HepG2 (cell line): Measurements from ENCODE around the gene NES. TPM values are rescaled to one million over a fixed set of nuclear protein-coding genes. Genes with fewer than 3 reads are reported as not detected.

ENCODE experiments used
- ARHGAP35 ChIP-seq: sonication (generic); formaldehyde crosslinking; IDR thresholded peaks from 2 replicates; pipeline ENCODE4 v1.9.0; 2022; ENCODE audit warnings: mild to moderate bottlenecking, inconsistent platforms, moderate library complexity, missing genetic modification reagents, borderline replicate concordance
- ATM ChIP-seq: fragments of 450-650 bp; IDR thresholded peaks from 2 replicates; pipeline ENCODE4 v1.7.1; 2017; ENCODE audit warnings: mild to moderate bottlenecking, borderline replicate concordance
- BORCS8-MEF2B ChIP-seq: sonication (generic); formaldehyde crosslinking; IDR thresholded peaks from 2 replicates; pipeline ENCODE4 v1.8.0; 2022; ENCODE audit warnings: mild to moderate bottlenecking, missing genetic modification reagents
- GMEB2 ChIP-seq: IDR thresholded peaks from 2 replicates; pipeline ENCODE4 v1.6.1; 2016; ENCODE audit warnings: missing biosample characterization, missing genetic modification reagents, low read depth
- HDAC6 ChIP-seq: fragments of 200-600 bp; sonication (generic); IDR thresholded peaks from 2 replicates; pipeline ENCODE4 v1.7.0; 2017; ENCODE audit warnings: mild to moderate bottlenecking, antibody characterized with exemption, low read length, low read depth
- HNF4G ChIP-seq, 2 experiments: sonication (generic) in 1 of 2; formaldehyde crosslinking in 1 of 2; IDR thresholded peaks; 2 replicates each; pipeline versions ENCODE4 v1.4.0 to v1.6.1; 2011 to 2020; ENCODE audit warnings: borderline replicate concordance in 2 of 2, low read depth in 2 of 2, mild to moderate bottlenecking in 2 of 2, low read length in 1 of 2, missing genetic modification reagents in 1 of 2, moderate library complexity in 1 of 2
- HNRNPUL1 ChIP-seq: fragments of 200-400 bp; formaldehyde crosslinking; IDR thresholded peaks from 2 replicates; pipeline ENCODE4 v1.6.1; 2017; ENCODE audit warnings: low read depth, mild to moderate bottlenecking, low read length, moderate library complexity
- MAFF ChIP-seq: IDR thresholded peaks from 2 replicates; pipeline ENCODE4 v1.6.1; 2011; ENCODE audit warnings: low read depth, low read length, improper control_type of control experiment
- TCF7 ChIP-seq: sonication (generic); IDR thresholded peaks from 2 replicates; pipeline ENCODE4 v1.6.1; 2016; ENCODE audit warnings: antibody characterized with exemption, low read depth
- ZNF234 ChIP-seq: sonication (generic); formaldehyde crosslinking; conservative IDR thresholded peaks from 2 replicates; pipeline ENCODE4 v1.5.1; 2020; ENCODE audit warnings: mild to moderate bottlenecking, missing genetic modification reagents
- ZNF780A ChIP-seq: sonication (generic); formaldehyde crosslinking; IDR thresholded peaks from 2 replicates; pipeline ENCODE4 v1.8.0; 2022; ENCODE audit warnings: mild to moderate bottlenecking, missing genetic modification reagents, moderate library complexity
- ZNF788 ChIP-seq: sonication (generic); formaldehyde crosslinking; IDR thresholded peaks from 2 replicates; pipeline ENCODE4 v1.5.0; 2020; ENCODE audit warnings: mild to moderate bottlenecking, missing genetic modification reagents, borderline replicate concordance
- ZSCAN5A ChIP-seq: sonication (generic); formaldehyde crosslinking; IDR thresholded peaks from 2 replicates; pipeline ENCODE4 v1.8.0; 2022; ENCODE audit warnings: mild to moderate bottlenecking, missing genetic modification reagents, borderline replicate concordance
- polyA plus RNA-seq, 8 experiments: library from polyadenylated mRNA; depleted of rRNA in 3 of 8; stranded (reverse) in 7 of 8; unstranded in 1 of 8; fragments of >200 nt; fragmentation: Illumina TruSeq in 4 of 8; extraction: Trizol in 4 of 8; gene quantifications; 2 replicates each; pipeline versions ENCODE4 v1.2.1 to v1.2.3, GENCODE V29; 2011 to 2016; ENCODE audit warnings: low read depth in 4 of 8, missing spikeins in 1 of 8, mixed read lengths in 1 of 8; ENCODE audit not compliant: insufficient read depth in 1 of 8
- total RNA-seq, 5 experiments: library from RNA; depleted of rRNA; stranded (reverse); fragments of >200 nt; fragmentation: Illumina TruSeq; extraction: Trizol; gene quantifications; 2 replicates each; pipeline ENCODE4 v1.2.3, GENCODE V29; 2016; ENCODE audit warnings: low read depth in 1 of 5
- TF ChIP-seq, protein P1 (sequence below): sonication (generic); formaldehyde crosslinking; IDR thresholded peaks from 2 replicates; pipeline ENCODE4 v1.4.0; 2020; ENCODE audit warnings: mild to moderate bottlenecking, missing genetic modification reagents
- TF ChIP-seq, protein P2 (sequence below): fragments of 450-650 bp; IDR thresholded peaks from 2 replicates; pipeline ENCODE4 v1.6.1; 2016

NES gene
- total and polyA plus RNA-seq, 2 of the 13 experiments (the other 11 are each of a cell fraction or from before 2014, with no cell fraction given) = 1.7 to 16.6 TPM

DNA sequence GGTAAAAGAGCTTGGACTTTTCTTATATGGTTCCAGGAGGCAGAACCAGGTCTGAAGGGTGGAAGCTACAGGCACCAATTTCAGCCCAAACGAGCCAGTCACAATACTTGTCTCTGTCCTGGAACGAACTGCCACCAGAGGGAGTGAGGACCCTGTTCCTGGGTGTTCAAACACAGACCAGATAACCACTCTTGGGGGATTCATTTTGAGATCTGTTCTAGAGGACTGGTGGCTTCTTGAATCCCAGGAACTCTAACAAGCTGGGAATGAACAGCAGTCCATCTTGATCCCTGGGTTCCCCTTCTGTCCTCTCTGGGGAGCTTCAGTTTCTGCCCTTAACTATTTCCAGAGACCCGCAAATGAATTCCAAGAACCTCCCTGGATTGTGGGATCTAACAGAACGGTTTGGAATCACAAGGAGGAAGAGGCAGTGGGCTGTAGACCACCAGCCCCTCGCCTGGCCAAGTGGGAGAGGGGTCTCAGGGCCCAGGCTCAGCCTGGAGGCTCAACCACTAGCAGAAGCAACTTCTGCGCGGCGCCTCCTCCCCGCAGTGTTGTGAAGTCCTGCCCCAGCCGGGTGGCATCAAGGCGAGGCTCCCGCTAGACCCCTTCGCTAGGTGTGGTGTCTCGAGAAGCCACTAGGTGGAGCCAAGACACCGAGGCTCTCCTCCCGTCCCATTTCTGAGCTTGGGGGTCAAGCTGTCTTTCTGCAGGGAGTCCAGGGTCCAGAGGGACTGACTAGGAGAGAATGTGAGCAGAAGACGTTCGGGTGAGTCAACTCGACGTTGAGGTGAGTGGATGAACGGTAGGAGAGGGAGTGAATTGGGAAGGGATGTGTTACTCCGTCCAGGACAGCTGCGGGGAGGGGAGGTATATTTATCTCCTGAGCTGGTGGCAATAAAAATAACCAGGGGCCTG is 12.1 kb upstream of the NES start (continued):
- TF ChIP-seq ZSCAN5A (CRISPR knock-in tag) = no peak
- no peak for TF ChIP-seq ARHGAP35 (CRISPR knock-in tag)
- TF ChIP-seq GMEB2 (CRISPR knock-in tag) = no peak
- TF ChIP-seq ATM = no peak
- no peak for TF ChIP-seq HNF4G (IDR thresholded peaks at IDR 0.05; ENCODE audit: borderline replicate concordance, low read depth, low read length)
- 0 out of 2 replicates have a peak, but pooled peaks have one; percentile 41 for TF ChIP-seq HNF4G (CRISPR knock-in tag; IDR thresholded peaks at IDR 0.05; ENCODE audit: borderline replicate concordance, low read depth)
- no peak for TF ChIP-seq ZNF234 (CRISPR knock-in tag)
- TF ChIP-seq HDAC6 = no peak
- TF ChIP-seq, protein P1, sequence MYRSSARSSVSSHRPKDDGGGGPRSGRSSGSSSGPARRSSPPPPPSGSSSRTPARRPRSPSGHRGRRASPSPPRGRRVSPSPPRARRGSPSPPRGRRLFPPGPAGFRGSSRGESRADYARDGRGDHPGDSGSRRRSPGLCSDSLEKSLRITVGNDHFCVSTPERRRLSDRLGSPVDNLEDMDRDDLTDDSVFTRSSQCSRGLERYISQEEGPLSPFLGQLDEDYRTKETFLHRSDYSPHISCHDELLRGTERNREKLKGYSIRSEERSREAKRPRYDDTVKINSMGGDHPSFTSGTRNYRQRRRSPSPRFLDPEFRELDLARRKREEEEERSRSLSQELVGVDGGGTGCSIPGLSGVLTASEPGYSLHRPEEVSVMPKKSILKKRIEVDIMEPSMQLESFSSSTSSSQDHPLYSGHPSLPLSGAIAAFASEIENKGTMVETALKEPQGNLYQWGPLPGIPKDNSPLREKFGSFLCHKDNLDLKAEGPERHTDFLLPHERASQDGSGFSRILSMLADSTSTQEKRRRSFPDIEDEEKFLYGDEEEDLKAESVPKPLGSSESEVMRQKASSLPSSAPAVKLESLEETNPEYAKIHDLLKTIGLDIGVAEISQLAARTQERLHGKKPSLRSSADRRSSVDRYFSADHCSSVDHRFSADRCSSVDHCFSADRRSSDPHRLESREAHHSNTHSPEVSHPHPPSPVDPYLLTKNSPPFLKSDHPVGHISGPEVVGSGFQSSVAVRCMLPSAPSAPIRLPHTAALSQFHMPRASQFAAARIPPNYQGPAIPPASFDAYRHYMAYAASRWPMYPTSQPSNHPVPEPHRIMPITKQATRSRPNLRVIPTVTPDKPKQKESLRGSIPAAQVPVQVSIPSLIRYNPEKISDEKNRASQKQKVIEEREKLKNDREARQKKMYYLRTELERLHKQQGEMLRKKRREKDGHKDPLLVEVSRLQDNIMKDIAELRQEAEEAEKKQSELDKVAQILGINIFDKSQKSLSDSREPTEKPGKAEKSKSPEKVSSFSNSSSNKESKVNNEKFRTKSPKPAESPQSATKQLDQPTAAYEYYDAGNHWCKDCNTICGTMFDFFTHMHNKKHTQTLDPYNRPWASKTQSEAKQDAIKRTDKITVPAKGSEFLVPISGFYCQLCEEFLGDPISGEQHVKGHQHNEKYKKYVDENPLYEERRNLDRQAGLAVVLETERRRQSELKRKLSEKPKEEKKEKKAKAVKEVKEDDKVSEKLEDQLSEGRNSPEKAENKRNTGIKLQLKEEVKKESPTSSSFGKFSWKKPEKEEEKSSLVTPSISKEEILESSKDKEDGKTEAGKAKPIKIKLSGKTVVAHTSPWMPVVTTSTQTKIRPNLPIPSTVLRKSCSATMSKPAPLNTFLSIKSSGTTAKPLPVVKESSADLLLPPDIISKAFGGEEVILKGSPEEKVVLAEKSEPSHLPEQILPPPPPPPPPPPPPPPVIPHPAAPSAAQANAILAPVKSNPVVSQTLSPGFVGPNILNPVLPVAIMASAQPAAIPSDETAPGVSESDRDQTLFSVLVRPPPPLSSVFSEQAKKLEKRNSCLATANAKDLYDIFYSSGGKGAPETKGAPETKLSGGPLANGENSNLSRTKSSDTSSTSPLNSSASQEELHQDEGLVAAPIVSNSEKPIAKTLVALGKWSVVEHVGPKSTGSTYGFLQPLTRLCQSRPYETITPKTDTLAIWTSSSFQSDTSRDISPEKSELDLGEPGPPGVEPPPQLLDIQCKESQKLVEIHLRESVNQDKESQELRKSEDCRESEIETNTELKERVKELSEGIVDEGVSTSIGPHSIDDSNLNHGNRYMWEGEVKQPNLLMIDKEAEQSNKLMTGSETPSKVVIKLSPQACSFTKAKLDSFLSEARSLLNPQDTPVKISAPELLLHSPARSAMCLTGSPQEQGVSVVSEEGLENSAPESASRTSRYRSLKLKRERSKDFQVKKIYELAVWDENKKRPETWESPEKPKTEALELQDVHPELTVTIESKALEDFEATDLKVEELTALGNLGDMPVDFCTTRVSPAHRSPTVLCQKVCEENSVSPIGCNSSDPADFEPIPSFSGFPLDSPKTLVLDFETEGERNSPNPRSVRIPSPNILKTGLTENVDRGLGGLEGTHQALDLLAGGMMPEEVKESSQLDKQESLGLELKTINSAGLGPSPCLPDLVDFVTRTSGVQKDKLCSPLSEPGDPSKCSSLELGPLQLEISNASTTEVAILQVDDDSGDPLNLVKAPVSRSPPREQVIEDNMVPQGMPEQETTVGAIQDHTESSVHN (CRISPR knock-in tag) = no peak
- no peak for TF ChIP-seq HNRNPUL1
- TF ChIP-seq, protein P2, sequence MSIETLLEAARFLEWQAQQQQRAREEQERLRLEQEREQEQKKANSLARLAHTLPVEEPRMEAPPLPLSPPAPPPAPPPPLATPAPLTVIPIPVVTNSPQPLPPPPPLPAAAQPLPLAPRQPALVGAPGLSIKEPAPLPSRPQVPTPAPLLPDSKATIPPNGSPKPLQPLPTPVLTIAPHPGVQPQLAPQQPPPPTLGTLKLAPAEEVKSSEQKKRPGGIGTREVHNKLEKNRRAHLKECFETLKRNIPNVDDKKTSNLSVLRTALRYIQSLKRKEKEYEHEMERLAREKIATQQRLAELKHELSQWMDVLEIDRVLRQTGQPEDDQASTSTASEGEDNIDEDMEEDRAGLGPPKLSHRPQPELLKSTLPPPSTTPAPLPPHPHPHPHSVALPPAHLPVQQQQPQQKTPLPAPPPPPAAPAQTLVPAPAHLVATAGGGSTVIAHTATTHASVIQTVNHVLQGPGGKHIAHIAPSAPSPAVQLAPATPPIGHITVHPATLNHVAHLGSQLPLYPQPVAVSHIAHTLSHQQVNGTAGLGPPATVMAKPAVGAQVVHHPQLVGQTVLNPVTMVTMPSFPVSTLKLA = no peak
- no peak for TF ChIP-seq TCF7
- peak; percentile 59 for TF ChIP-seq BORCS8-MEF2B (CRISPR knock-in tag)
- TF ChIP-seq ZNF780A (CRISPR knock-in tag) = no peak
- TF ChIP-seq ZNF788 (CRISPR knock-in tag) = no peak
- no peak for TF ChIP-seq MAFF
